KMS-11 (cell line): ENCODE data around the gene KIF25.

Experiments
- H2AFZ ChIP-seq: fragments of 200-600 bp; sonication (generic); 2 replicates; pipeline ENCODE4 v1.6.1; 2016; ENCODE audit warnings: antibody characterized with exemption, mixed run types, low read depth
- H3K27ac ChIP-seq: fragments of 200-600 bp; sonication (generic); 2 replicates; pipeline ENCODE4 v1.6.1; 2016; ENCODE audit warnings: mild to moderate bottlenecking, mixed run types
- H3K27me3 ChIP-seq: fragments of 200-600 bp; sonication (generic); 2 replicates; pipeline ENCODE4 v1.6.1; 2017; ENCODE audit warnings: mild to moderate bottlenecking, low read depth, mixed run types, moderate library complexity; ENCODE audit not compliant: insufficient read depth
- H3K36me3 ChIP-seq: fragments of 200-600 bp; sonication (generic); 2 replicates; pipeline ENCODE4 v1.6.1; 2017; ENCODE audit warnings: mild to moderate bottlenecking, mixed run types; ENCODE audit not compliant: insufficient read depth
- H3K4me1 ChIP-seq: fragments of 200-600 bp; sonication (generic); 2 replicates; pipeline ENCODE4 v1.6.1; 2016; ENCODE audit warnings: mild to moderate bottlenecking, low read depth, mixed run types; ENCODE audit not compliant: poor library complexity, severe bottlenecking
- H3K4me2 ChIP-seq: fragments of 200-600 bp; sonication (generic); 2 replicates; pipeline ENCODE4 v1.7.0; 2016; ENCODE audit warnings: mild to moderate bottlenecking, mixed run types
- H3K4me3 ChIP-seq: fragments of 200-600 bp; sonication (generic); IDR thresholded peaks from 2 replicates; pipeline ENCODE4 v1.6.1; 2017; ENCODE audit warnings: low read depth, low read length, mixed read lengths; ENCODE audit not compliant: insufficient read depth
- H3K79me2 ChIP-seq: fragments of 200-600 bp; sonication (generic); 2 replicates; pipeline ENCODE4 v1.6.1; 2016; ENCODE audit warnings: low read depth, mixed run types; ENCODE audit not compliant: insufficient read depth
- H3K9ac ChIP-seq: fragments of 200-600 bp; sonication (generic); 2 replicates; pipeline ENCODE4 v1.6.1; 2016; ENCODE audit warnings: mild to moderate bottlenecking, mixed run types
- H4K20me1 ChIP-seq: fragments of 200-600 bp; sonication (generic); 2 replicates; pipeline ENCODE4 v1.6.1; 2016; ENCODE audit warnings: mild to moderate bottlenecking, mixed run types; ENCODE audit not compliant: insufficient read depth
- CTCF ChIP-seq: fragments of 200-600 bp; sonication (generic); conservative IDR thresholded peaks from 2 replicates; pipeline ENCODE4 v1.6.1; 2017; ENCODE audit warnings: low read depth, mild to moderate bottlenecking, antibody characterized with exemption, low read length, moderate library complexity, mixed read lengths

KIF25 gene

GRCh38 chr6:168051648-168052047 is 54.2 kb downstream of the KIF25 start:
- no peak overlapping the region for H3K9ac ChIP-seq
- H2AFZ ChIP-seq = no peak overlapping the region
- H3K27me3 ChIP-seq = peaks cover 3% of the 10 kb centered on the region; the same call in 1 of the 2 replicates
- no peaks in the 10 kb centered on the region for H4K20me1 ChIP-seq
- H3K27ac ChIP-seq = no peak overlapping the region
- H3K4me1 ChIP-seq = no peaks in the 10 kb centered on the region
- no peak for TF ChIP-seq CTCF
- H3K36me3 ChIP-seq = no peaks in the 10 kb centered on the region
- H3K4me2 ChIP-seq = no peak overlapping the region
- H3K4me3 ChIP-seq = no peak overlapping the region
- no peaks in the 10 kb centered on the region for H3K79me2 ChIP-seq

- H3K27me3 ChIP-seq = peaks cover 3% of the 10 kb centered on the region; the same call in 1 of the 2 replicates
- H2AFZ ChIP-seq = no peak overlapping the region
- H3K4me2 ChIP-seq = no peak overlapping the region
- H3K4me1 ChIP-seq = no peaks in the 10 kb centered on the region
- H3K9ac ChIP-seq = no peak overlapping the region
- no peaks in the 10 kb centered on the region for H3K79me2 ChIP-seq
- H4K20me1 ChIP-seq = no peaks in the 10 kb centered on the region
- H3K27ac ChIP-seq = no peak overlapping the region
- TF ChIP-seq CTCF = no peak
- H3K36me3 ChIP-seq = no peaks in the 10 kb centered on the region
- H3K4me3 ChIP-seq = no peak overlapping the region
Measured at GRCh38 chr6:168052291-168052891, 54.9 kb downstream of the KIF25 start.

GRCh38 chr6:168053086-168053956 is 55.9 kb downstream of the KIF25 start:
- Histone ChIP-seq H3K79me2 (no peaks in the 10 kb centered on the region), H3K4me2 (no peak overlapping the region), H2AFZ (no peak overlapping the region), H3K9ac (no peak overlapping the region), H3K4me3 (no peak overlapping the region), H3K36me3 (no peaks in the 10 kb centered on the region), H3K4me1 (no peaks in the 10 kb centered on the region), H3K27me3 (peaks cover 3% of the 10 kb centered on the region; the same call in 1 of the 2 replicates), H4K20me1 (no peaks in the 10 kb centered on the region), H3K27ac (no peak overlapping the region)
- TF ChIP-seq CTCF = no peak

GRCh38 chr6:168053957-168054471 is 56.5 kb downstream of the KIF25 start:
- Histone ChIP-seq H4K20me1 (no peaks in the 10 kb centered on the region), H3K27me3 (peaks cover 3% of the 10 kb centered on the region; the same call in 1 of the 2 replicates), H3K4me2 (no peak overlapping the region), H3K36me3 (no peaks in the 10 kb centered on the region), H3K79me2 (no peaks in the 10 kb centered on the region), H2AFZ (no peak overlapping the region), H3K4me3 (no peak overlapping the region), H3K4me1 (no peaks in the 10 kb centered on the region), H3K27ac (no peak overlapping the region), H3K9ac (no peak overlapping the region)
- TF ChIP-seq CTCF = no peak
